WTC11 (cell line): Measurements from ENCODE around the gene NR4A3. TPM values are rescaled to one million over a fixed set of nuclear protein-coding genes. Genes with fewer than 3 reads are reported as not detected.

ENCODE experiments used
- ATF1 ChIP-seq: sonication (generic); formaldehyde crosslinking; IDR thresholded peaks from 2 replicates; pipeline ENCODE4 v1.8.1; 2023; ENCODE audit warnings: mild to moderate bottlenecking, moderate library complexity, missing genetic modification reagents
- CREM ChIP-seq: sonication (generic); formaldehyde crosslinking; IDR thresholded peaks from 2 replicates; pipeline ENCODE4 v1.8.1; 2022; ENCODE audit warnings: mild to moderate bottlenecking, missing genetic modification reagents, moderate library complexity
- EMX1 ChIP-seq: fragments of 250-450 bp; sonication (Bioruptor Pico); IDR thresholded peaks from 2 replicates; pipeline ENCODE4 v1.8.0; 2021; ENCODE audit warnings: mild to moderate bottlenecking
- FOXJ3 ChIP-seq: sonication (generic); formaldehyde crosslinking; IDR thresholded peaks from 2 replicates; pipeline ENCODE4 v1.9.0; 2021; ENCODE audit warnings: missing genetic modification reagents, mild to moderate bottlenecking, borderline replicate concordance
- GRHL2 ChIP-seq: fragments of 250-450 bp; sonication (Bioruptor Pico); IDR thresholded peaks from 2 replicates; pipeline ENCODE4 v1.8.0; 2022; ENCODE audit warnings: mild to moderate bottlenecking, moderate library complexity; ENCODE audit not compliant: insufficient replicate concordance, severe bottlenecking
- GTF2I ChIP-seq: fragments of 250-450 bp; sonication (Bioruptor Pico); conservative IDR thresholded peaks from 2 replicates; pipeline ENCODE4 v1.4.0; 2021; ENCODE audit warnings: mild to moderate bottlenecking
- JUN ChIP-seq: sonication (generic); formaldehyde crosslinking; IDR thresholded peaks from 2 replicates; pipeline ENCODE4 v1.8.0; 2023; ENCODE audit warnings: mild to moderate bottlenecking, missing genetic modification reagents
- NR3C1 ChIP-seq: sonication (generic); formaldehyde crosslinking; conservative IDR thresholded peaks from 2 replicates; pipeline ENCODE4 v1.8.1; 2023; ENCODE audit warnings: low read depth, mild to moderate bottlenecking, missing genetic modification reagents
- RELA ChIP-seq: sonication (generic); formaldehyde crosslinking; IDR thresholded peaks from 2 replicates; pipeline ENCODE4 v1.8.1; 2022; ENCODE audit warnings: missing genetic modification reagents, mild to moderate bottlenecking, borderline replicate concordance
- SMAD4 ChIP-seq: sonication (generic); formaldehyde crosslinking; IDR thresholded peaks from 2 replicates; pipeline ENCODE4 v1.8.0; 2022; ENCODE audit warnings: mild to moderate bottlenecking, missing genetic modification reagents
- SOX15 ChIP-seq: fragments of 250-450 bp; sonication (Bioruptor Pico); IDR thresholded peaks from 2 replicates; pipeline ENCODE4 v1.9.0; 2021; ENCODE audit warnings: mild to moderate bottlenecking
- SP1 ChIP-seq: sonication (generic); formaldehyde crosslinking; conservative IDR thresholded peaks from 2 replicates; pipeline ENCODE4 v1.8.1; 2022; ENCODE audit warnings: missing genetic modification reagents
- TP53 ChIP-seq: sonication (generic); formaldehyde crosslinking; IDR thresholded peaks from 2 replicates; pipeline ENCODE4 v1.8.1; 2023; ENCODE audit warnings: mild to moderate bottlenecking, missing genetic modification reagents
- ZNF138 ChIP-seq: sonication (generic); formaldehyde crosslinking; conservative IDR thresholded peaks from 2 replicates; pipeline ENCODE4 v1.8.1; 2022; ENCODE audit warnings: mild to moderate bottlenecking, moderate library complexity, missing genetic modification reagents
- ZNF263 ChIP-seq: sonication (generic); formaldehyde crosslinking; IDR thresholded peaks from 2 replicates; pipeline ENCODE4 v1.8.1; 2022; ENCODE audit warnings: low read depth, mild to moderate bottlenecking, moderate library complexity, missing genetic modification reagents
- ZNF317 ChIP-seq: sonication (generic); formaldehyde crosslinking; IDR thresholded peaks from 2 replicates; pipeline ENCODE4 v1.8.1; 2023; ENCODE audit warnings: low read depth, mild to moderate bottlenecking, moderate library complexity, missing genetic modification reagents, borderline replicate concordance
- ZNF416 ChIP-seq: fragments of 250-450 bp; sonication (Bioruptor Pico); IDR thresholded peaks from 2 replicates; pipeline ENCODE4 v1.9.0; 2021; ENCODE audit warnings: mild to moderate bottlenecking, inconsistent platforms
- ZNF423 ChIP-seq: fragments of 250-450 bp; sonication (Bioruptor Pico); IDR thresholded peaks from 2 replicates; pipeline ENCODE4 v2.1.2; 2022; ENCODE audit warnings: mild to moderate bottlenecking, moderate library complexity
- ZNF671 ChIP-seq: fragments of 250-450 bp; sonication (Bioruptor Pico); IDR thresholded peaks from 2 replicates; pipeline ENCODE4 v1.8.0; 2021; ENCODE audit warnings: mild to moderate bottlenecking
- total RNA-seq: library from RNA; stranded (reverse); gene quantifications from 3 replicates; pipeline ENCODE4 v1.2.3, GENCODE V29; 2021
- TF ChIP-seq, protein P1 (sequence below): fragments of 250-450 bp; sonication (Bioruptor Pico); IDR thresholded peaks from 2 replicates; pipeline ENCODE4 v1.9.0; 2021; ENCODE audit warnings: mild to moderate bottlenecking
- TF ChIP-seq, protein P2 (sequence below): sonication (generic); formaldehyde crosslinking; IDR thresholded peaks from 2 replicates; pipeline ENCODE4 v1.8.1; 2023; ENCODE audit warnings: mild to moderate bottlenecking, missing genetic modification reagents
- TF ChIP-seq, protein P3 (sequence below): sonication (generic); formaldehyde crosslinking; conservative IDR thresholded peaks from 2 replicates; pipeline ENCODE4 v1.8.1; 2022; ENCODE audit warnings: mild to moderate bottlenecking, missing genetic modification reagents
- TF ChIP-seq, protein P4 (sequence below): sonication (generic); formaldehyde crosslinking; IDR thresholded peaks from 2 replicates; pipeline ENCODE4 v1.8.1; 2023; ENCODE audit warnings: mild to moderate bottlenecking, missing genetic modification reagents, moderate library complexity
- TF ChIP-seq, protein P5 (sequence below): fragments of 250-450 bp; sonication (Bioruptor Pico); IDR thresholded peaks from 2 replicates; pipeline ENCODE4 v1.9.0; 2021; ENCODE audit warnings: moderate library complexity, mild to moderate bottlenecking, inconsistent platforms, borderline replicate concordance
- TF ChIP-seq, protein P6 (sequence below): sonication (generic); formaldehyde crosslinking; IDR thresholded peaks from 2 replicates; pipeline ENCODE4 v1.8.1; 2022; ENCODE audit warnings: mild to moderate bottlenecking, missing genetic modification reagents, moderate library complexity, borderline replicate concordance
- TF ChIP-seq, protein P7 (sequence below): sonication (generic); formaldehyde crosslinking; IDR thresholded peaks from 2 replicates; pipeline ENCODE4 v1.8.1; 2023; ENCODE audit warnings: mild to moderate bottlenecking, moderate library complexity, missing genetic modification reagents
- TF ChIP-seq, protein P8 (sequence below): sonication (generic); formaldehyde crosslinking; IDR thresholded peaks from 2 replicates; pipeline ENCODE4 v1.8.1; 2023; ENCODE audit warnings: mild to moderate bottlenecking, missing genetic modification reagents, moderate library complexity

Gene NR4A3
- total RNA-seq, 1 experiment from 2014 or later: 0.57 TPM

DNA sequence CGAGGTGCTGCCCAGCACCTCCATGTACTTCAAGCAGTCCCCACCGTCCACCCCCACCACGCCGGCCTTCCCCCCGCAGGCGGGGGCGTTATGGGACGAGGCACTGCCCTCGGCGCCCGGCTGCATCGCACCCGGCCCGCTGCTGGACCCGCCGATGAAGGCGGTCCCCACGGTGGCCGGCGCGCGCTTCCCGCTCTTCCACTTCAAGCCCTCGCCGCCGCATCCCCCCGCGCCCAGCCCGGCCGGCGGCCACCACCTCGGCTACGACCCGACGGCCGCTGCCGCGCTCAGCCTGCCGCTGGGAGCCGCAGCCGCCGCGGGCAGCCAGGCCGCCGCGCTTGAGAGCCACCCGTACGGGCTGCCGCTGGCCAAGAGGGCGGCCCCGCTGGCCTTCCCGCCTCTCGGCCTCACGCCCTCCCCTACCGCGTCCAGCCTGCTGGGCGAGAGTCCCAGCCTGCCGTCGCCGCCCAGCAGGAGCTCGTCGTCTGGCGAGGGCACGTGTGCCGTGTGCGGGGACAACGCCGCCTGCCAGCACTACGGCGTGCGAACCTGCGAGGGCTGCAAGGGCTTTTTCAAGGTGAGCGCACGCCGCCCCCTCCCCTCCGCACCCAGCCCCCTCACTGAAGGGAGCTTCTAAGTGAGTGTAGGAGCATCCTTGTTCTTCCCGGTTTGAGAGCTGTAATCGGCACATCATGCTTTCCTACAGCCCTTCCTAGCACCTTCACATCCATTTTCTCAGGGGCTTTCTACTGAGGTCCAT, 6.9 kb downstream of the NR4A3 start (continued):
- TF ChIP-seq, protein P1, sequence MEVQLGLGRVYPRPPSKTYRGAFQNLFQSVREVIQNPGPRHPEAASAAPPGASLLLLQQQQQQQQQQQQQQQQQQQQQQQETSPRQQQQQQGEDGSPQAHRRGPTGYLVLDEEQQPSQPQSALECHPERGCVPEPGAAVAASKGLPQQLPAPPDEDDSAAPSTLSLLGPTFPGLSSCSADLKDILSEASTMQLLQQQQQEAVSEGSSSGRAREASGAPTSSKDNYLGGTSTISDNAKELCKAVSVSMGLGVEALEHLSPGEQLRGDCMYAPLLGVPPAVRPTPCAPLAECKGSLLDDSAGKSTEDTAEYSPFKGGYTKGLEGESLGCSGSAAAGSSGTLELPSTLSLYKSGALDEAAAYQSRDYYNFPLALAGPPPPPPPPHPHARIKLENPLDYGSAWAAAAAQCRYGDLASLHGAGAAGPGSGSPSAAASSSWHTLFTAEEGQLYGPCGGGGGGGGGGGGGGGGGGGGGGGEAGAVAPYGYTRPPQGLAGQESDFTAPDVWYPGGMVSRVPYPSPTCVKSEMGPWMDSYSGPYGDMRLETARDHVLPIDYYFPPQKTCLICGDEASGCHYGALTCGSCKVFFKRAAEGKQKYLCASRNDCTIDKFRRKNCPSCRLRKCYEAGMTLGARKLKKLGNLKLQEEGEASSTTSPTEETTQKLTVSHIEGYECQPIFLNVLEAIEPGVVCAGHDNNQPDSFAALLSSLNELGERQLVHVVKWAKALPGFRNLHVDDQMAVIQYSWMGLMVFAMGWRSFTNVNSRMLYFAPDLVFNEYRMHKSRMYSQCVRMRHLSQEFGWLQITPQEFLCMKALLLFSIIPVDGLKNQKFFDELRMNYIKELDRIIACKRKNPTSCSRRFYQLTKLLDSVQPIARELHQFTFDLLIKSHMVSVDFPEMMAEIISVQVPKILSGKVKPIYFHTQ: no peak
- TF ChIP-seq JUN (CRISPR knock-in tag) (peak; percentile 96), FOXJ3 (no peak), EMX1 (CRISPR knock-in tag) (no peak), ATF1 (peak; percentile 98), ZNF263 (CRISPR knock-in tag) (peak; percentile 60; the same call in 1 of the 2 replicates), CREM (peak; percentile 87), ZNF317 (peak; percentile 72; the same call in 1 of the 2 replicates), ZNF416 (no peak), NR3C1 (CRISPR knock-in tag) (0 out of 2 replicates have a peak, but pooled peaks have one; percentile 88), ZNF671 (CRISPR knock-in tag) (no peak), ZNF423 (0 out of 2 replicates have a peak, but pooled peaks have one; percentile 48), SP1 (CRISPR knock-in tag) (peak; percentile 78), SOX15 (CRISPR knock-in tag) (no peak), GTF2I (no peak), SMAD4 (CRISPR knock-in tag) (peak; percentile 83), GRHL2 (CRISPR knock-in tag) (no peak), RELA (CRISPR knock-in tag) (peak; percentile 96), ZNF138 (CRISPR knock-in tag) (peak; percentile 71; the same call in 1 of the 2 replicates), TP53 (CRISPR knock-in tag) (peak; percentile 98)
- TF ChIP-seq, protein P2, sequence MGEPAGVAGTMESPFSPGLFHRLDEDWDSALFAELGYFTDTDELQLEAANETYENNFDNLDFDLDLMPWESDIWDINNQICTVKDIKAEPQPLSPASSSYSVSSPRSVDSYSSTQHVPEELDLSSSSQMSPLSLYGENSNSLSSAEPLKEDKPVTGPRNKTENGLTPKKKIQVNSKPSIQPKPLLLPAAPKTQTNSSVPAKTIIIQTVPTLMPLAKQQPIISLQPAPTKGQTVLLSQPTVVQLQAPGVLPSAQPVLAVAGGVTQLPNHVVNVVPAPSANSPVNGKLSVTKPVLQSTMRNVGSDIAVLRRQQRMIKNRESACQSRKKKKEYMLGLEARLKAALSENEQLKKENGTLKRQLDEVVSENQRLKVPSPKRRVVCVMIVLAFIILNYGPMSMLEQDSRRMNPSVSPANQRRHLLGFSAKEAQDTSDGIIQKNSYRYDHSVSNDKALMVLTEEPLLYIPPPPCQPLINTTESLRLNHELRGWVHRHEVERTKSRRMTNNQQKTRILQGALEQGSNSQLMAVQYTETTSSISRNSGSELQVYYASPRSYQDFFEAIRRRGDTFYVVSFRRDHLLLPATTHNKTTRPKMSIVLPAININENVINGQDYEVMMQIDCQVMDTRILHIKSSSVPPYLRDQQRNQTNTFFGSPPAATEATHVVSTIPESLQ (CRISPR knock-in tag): no peak
- TF ChIP-seq, protein P3, sequence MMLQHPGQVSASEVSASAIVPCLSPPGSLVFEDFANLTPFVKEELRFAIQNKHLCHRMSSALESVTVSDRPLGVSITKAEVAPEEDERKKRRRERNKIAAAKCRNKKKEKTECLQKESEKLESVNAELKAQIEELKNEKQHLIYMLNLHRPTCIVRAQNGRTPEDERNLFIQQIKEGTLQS (CRISPR knock-in tag): peak; percentile 65; the same call in 1 of the 2 replicates
- TF ChIP-seq, protein P4, sequence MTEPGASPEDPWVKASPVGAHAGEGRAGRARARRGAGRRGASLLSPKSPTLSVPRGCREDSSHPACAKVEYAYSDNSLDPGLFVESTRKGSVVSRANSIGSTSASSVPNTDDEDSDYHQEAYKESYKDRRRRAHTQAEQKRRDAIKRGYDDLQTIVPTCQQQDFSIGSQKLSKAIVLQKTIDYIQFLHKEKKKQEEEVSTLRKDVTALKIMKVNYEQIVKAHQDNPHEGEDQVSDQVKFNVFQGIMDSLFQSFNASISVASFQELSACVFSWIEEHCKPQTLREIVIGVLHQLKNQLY: 0 out of 2 replicates have a peak, but pooled peaks have one; percentile 67
- TF ChIP-seq, protein P5, sequence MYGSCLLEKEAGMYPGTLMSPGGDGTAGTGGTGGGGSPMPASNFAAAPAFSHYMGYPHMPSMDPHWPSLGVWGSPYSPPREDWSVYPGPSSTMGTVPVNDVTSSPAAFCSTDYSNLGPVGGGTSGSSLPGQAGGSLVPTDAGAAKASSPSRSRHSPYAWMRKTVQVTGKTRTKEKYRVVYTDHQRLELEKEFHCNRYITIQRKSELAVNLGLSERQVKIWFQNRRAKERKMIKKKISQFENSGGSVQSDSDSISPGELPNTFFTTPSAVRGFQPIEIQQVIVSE (CRISPR knock-in tag): no peak
- TF ChIP-seq, protein P6, sequence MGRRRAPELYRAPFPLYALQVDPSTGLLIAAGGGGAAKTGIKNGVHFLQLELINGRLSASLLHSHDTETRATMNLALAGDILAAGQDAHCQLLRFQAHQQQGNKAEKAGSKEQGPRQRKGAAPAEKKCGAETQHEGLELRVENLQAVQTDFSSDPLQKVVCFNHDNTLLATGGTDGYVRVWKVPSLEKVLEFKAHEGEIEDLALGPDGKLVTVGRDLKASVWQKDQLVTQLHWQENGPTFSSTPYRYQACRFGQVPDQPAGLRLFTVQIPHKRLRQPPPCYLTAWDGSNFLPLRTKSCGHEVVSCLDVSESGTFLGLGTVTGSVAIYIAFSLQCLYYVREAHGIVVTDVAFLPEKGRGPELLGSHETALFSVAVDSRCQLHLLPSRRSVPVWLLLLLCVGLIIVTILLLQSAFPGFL (CRISPR knock-in tag): no peak; the same call in 1 of the 2 replicates
- TF ChIP-seq, protein P7, sequence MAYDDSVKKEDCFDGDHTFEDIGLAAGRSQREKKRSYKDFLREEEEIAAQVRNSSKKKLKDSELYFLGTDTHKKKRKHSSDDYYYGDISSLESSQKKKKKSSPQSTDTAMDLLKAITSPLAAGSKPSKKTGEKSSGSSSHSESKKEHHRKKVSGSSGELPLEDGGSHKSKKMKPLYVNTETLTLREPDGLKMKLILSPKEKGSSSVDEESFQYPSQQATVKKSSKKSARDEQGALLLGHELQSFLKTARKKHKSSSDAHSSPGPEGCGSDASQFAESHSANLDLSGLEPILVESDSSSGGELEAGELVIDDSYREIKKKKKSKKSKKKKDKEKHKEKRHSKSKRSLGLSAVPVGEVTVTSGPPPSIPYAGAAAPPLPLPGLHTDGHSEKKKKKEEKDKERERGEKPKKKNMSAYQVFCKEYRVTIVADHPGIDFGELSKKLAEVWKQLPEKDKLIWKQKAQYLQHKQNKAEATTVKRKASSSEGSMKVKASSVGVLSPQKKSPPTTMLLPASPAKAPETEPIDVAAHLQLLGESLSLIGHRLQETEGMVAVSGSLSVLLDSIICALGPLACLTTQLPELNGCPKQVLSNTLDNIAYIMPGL (CRISPR knock-in tag): peak; percentile 93
- TF ChIP-seq, protein P8, sequence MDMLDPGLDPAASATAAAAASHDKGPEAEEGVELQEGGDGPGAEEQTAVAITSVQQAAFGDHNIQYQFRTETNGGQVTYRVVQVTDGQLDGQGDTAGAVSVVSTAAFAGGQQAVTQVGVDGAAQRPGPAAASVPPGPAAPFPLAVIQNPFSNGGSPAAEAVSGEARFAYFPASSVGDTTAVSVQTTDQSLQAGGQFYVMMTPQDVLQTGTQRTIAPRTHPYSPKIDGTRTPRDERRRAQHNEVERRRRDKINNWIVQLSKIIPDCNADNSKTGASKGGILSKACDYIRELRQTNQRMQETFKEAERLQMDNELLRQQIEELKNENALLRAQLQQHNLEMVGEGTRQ (CRISPR knock-in tag): peak; percentile 69
